HG02610 (cell line): ENCODE measurements around the gene WDR93.
"Not testable (repeated sequence)": the region's sequence is repeated elsewhere in the genome, so short reads cannot be mapped to it uniquely, and the experiment has no call there.

Source experiments
- ATAC-seq: cut with Tn5 transposase; IDR thresholded peaks from one replicate; pipeline ENCODE4 v1.9.1; 2021; ENCODE audit warnings: mild to moderate bottlenecking, moderate library complexity; ENCODE audit not compliant: unreplicated experiment

Gene WDR93

DNA sequence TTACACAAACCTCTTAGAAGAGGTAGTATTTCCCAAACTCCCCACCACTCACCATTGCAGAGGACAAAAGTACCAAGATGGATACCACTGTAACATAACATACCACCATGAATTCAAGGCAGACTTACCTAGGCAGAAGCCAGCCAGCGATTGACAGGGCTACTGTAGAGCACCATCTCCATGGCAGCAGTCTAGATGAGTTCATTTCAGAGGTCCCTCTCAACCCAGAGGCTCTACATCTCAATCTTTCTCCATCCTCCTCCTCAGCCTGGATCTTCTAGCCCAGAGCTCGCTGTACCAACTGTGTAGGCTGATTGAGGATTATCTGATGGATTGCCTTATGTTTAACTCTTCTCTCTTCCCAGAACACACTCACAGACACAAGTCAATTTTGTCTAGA is 9.5 kb upstream of the WDR93 start:
- no peak for ATAC-seq

DNA sequence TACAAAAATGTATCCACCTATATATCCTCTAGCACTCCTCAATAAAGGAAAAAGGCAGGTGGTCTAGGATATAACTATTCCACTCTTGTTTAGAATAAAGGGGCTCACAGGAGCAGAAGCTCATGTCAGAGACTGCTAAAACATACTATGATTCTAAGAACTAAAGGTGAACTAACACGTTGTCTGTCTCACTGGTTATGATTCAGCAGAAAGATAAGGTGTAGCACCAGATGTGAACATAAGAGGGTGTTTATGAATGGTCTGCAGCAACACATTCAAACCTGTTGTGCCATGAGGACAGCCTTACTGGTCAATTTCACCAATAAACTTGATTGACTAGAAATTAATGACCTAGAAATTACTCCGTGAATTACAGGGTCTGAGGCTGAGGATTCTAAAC is 4.6 kb upstream of the WDR93 start:
- ATAC-seq: no peak

DNA sequence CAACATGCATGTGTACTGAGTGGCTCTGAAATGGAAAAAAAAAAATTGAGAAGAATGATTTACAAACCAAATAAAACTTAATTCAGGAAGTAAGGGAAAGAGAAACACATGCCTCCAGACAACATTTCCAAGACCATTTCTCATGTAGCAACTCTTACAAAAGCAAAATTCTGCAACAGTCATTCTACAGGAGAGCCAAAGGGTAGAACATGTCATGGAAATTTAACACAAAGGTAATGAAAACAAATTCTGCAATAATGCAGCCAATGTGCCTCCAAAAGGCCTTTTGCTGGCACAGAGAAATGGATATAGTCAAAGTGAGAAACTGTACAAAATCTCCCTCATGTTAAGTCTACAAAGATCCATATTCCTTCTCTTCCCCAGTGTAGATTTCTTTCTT is 4.1 kb upstream of the WDR93 start:
- no peak for ATAC-seq

DNA sequence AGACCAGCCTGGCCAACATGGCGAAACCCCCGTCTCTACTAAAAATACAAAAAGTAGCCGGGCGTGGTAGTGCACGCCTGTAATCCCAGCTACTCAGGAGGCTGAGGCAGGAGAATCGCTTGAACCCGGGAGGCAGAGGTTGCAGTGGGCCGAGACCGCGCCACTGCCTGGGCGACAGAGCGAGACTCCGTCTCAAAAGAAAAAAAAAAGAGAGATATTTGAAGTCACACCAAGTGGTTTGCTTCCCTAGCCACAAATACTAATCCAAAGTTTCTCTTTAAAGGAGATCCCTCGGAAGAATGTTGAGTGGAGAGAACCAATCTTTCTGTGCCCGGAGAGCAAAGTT is 708 bp upstream of the WDR93 start:
- ATAC-seq: not testable (repeated sequence)

DNA sequence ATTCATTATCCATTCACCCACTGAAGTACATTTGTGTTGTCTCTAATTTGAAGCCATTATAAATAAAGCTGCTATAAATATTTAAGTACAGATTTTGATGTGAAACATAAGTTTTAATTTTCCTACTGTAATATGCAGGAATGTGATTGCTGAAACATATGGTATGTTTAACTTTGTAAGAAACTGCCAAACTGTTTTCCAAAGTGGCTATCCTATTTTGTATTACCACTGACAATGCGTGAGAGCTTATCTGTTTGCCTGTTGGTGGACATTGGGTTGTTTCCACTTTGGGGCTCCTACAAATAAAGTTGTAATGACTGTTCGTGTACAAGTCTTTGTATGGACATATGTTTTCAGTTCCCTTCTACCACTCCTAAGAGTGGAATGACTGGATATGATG is 2.5 kb downstream of the WDR93 start:
- no peak for ATAC-seq

DNA sequence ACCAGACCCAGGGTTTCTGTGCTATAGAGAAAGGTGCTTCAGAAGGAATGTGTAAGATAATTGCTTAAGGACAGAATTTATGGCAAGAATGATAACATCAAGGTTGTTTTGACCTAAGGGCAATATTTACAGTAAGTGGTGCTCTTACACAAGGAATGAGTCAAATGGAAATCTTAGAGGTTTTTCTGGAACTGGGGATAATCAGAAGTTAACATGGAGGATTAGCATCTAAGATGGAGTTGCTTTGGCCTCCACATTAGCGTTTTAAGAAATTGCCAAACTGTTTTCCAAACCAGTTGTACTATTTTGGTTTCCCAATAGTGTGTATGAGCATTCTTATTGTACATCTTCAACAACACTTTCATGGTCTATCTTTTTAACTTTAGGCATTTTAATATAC is 3.1 kb downstream of the WDR93 start:
- no peak for ATAC-seq

DNA sequence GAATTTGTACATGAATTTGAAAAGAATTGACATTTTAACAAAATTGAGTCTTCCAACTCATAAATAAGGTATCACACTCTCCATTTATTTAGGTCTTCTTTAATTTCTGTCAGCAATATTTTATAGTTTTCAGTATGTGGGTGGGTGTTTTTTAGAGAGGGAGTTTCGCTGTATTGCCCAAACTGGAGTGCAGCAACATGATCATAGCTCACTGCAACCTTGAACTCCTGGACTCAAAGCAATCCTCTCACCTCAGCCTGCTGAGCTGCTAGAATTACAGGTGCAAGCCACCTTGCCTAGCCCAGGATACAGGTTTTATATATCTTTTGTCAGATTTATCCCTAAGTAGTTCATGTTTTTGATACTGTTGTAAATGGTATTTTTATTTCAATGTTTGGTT is 4.6 kb downstream of the WDR93 start:
- ATAC-seq: no peak

DNA sequence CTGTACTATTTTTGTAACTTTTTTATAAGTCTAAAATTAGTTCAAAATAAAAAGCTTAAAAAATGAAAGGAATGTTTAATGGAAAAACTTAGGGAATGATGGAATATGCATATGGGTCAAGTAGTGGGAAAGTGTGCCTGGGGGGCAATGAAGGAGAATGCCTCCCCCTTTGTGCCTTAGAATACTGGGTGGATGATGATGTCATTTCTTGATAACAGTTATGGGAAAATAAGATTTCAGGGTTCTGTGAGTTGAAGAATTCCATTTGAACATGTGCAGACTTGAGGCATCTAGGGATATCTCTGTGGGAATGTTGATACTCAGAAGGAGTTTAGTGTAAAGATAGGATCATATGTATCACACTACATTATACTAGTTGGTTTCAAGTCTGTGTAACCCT is 13.8 kb downstream of the WDR93 start:
- no peak for ATAC-seq

DNA sequence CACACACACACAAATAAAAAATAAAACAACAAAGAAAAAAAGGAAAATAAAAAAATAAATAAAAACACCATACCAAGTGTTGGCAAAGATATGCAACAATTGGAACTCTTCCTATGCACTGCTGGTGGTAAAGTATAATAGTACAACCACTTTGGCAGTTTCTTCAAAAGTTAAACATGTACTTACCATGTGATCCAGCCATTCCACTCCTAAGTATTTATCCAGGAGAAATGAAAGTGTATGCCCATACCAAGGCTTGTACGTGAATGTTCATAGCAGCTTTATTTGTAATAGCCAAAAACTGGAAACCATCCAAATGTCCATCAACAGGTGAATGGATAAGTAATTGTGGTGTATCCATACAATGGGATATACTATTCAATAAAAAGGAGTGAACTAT is 17.0 kb downstream of the WDR93 start:
- ATAC-seq: no peak

DNA sequence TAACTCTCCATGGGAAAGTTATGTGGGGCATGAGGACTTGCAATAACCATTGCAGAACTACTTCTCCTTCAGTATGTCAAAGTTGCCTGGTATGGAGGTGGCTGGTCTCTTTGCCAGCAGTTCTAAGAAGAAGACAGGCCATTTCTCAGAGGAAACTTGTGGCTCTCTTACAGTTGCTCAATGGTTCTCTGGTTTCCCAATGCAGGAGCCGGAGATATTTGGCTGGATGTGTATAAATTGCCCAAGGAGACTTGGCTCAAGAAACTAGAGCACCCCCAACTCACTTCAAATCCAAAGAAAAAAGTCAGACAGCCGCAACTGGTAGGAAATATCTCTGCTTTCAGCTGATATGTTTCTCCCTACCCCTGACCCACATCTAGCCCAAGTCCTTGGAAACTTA is 24.2 kb downstream of the WDR93 start:
- no peak for ATAC-seq

DNA sequence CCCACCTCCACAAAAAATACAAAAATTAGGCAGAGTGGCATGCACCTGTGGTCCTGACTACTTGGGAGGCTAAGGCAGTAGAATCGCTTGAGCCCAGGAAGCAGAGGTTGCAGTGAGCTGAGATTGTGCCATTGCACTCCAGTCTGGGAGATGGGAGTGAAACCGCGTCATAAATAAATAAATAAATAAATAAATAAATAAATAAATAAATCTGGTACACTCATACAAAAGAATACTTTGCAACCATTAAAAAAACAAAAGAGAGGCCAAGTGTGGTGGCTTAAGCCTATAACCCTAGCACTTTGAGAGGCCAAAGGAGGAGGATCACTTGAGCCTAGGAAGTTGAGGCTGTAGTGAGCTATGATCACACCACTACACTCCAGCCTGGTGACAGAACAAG is 32.4 kb downstream of the WDR93 start:
- no peak for ATAC-seq

DNA sequence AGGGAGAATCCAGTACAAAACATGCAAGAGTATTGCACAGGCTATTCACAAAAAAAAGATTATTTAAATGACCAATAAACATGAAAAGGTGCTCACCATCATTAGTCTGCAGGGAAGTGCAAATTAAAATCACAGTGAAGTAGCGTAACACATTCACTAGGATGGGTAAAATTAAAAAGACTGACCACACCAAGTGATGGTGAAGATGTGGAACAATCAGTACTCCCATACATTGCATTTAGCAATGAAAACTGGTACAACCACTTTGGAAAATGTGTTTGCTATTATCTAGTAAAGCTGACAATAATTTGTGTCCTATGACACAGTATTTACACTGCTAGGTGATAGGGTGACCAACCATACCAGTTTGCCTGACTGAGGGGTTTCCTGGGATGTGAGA is 34.0 kb downstream of the WDR93 start:
- no peak for ATAC-seq

DNA sequence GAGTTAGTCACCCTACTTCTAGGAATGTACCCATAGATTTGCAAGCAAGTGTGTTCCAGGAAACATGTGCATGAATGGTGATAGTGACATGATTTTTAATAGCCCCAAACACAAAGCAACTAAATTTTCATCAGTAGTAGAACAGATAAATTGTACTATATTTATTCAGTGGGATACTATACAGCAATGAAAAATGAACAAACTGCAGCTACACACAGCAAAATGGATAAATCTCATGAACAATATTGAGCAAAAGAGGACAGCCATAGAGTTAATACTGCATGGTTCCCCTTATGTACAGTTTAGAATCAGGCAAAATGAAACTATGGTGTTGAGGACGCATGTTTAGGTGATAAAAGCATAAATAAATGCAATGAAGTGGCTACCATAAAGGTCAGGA is 34.5 kb downstream of the WDR93 start:
- no peak for ATAC-seq

DNA sequence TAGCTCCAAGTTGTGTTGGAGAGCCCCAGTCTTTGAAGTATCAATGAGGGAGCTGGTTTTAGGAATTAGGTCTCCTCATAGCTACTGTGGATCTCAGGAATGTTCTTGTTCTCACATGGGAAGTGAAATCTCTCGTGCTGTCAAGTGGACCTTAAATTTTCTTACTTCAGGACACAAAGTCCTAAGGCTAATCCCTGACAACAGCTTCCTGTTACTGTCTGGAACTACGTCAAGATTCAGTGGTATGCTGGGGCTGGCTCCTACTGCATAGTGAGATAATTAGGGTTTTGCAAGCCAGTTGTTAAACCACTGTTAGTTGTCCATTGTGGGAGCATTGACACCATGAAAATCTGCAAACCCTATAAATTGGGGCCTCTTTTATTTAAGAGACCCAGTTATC is 37.6 kb downstream of the WDR93 start:
- ATAC-seq: no peak

DNA sequence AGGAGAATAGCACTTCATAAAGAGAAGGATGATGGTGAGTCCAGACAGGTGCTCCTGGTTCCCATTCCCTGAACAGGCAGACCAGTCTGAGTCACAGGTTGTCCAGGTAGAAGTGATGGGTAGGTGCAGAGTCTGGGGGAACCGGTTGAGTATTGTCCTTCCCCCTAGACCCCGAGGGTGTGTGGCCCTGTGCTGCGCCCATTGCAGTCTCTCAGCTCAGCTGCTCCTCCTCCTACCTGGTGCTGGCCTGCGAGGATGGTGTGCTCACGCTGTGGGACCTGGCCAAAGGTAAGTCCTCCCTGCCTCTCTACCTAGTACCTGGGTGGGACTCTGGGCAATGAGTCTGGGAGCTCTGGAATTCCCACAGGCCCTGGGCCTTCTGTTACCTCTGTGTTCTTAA is 40.7 kb downstream of the WDR93 start:
- no peak for ATAC-seq

DNA sequence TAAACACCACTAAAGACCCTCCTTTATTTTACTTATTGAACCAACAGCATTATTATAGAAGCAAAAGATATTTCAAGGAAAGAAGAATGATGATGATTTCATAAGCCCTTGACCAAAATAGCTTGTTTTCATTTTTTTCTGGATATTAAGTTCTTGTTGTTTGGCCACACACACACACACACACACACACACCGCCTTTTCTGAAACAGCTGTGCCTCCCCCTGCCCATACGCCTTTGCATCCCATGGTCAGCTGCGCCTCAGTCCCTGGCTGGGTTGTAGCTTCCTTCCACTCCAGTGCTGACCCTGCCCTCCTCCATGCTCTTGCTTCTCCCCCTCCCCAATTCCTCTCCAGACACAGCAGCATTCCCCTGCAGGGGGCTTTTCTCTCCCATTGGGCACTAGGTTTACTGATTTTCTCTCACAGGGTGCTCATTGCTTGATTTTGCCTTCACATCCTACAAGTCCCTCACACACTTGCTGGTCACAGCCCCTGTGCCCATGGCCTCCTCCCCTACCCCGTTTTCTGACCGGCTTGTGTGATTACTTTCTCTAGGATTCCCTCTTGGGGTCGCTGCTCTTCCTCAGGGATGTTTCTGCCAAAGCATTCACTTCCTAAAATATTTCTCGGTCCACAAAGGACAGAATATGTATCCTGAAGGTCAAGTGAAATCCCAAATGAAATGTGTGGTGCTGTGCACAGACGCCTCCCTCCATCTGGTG is 42.0 kb downstream of the WDR93 start:
- ATAC-seq: no peak

DNA sequence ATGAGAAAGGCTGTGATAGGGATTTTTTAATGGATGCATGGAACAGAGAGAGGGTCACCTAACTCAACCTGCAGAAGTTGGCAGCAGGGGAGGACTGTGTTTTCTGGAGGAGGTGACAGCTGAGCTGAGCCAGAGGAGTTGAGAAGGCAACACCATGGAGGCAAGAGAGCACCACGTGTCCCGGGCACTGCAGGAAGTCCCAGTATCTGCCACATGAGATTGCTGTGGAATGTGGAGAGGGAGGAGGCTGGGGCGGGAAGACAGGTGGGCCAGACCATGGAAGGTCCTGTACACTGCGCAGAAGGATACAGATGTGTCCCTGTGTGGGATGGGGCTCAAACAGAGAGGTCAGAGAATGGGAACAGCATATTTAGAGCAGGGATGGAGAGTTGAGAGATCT is 45.2 kb downstream of the WDR93 start:
- no peak for ATAC-seq

DNA sequence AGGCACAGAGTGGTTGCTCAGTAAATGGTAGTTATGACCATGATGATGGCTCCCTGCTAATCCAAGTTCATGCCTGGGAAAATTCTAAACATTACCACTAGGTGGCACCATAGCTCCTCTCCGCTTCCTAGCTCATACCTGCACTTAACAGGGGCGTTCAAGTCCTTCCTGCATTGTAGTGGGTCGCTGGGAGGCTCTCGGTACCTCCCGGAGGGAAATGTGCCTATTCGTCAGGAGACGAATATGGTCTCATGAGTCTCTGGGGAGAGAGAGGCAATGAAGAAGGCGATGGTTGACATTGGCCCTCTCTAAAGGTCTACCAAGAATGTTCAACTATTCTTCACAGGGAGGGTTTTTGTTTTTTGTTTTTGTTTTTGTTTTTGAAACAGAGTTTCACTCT is 49.5 kb downstream of the WDR93 start:
- peak; percentile 61 for ATAC-seq

DNA sequence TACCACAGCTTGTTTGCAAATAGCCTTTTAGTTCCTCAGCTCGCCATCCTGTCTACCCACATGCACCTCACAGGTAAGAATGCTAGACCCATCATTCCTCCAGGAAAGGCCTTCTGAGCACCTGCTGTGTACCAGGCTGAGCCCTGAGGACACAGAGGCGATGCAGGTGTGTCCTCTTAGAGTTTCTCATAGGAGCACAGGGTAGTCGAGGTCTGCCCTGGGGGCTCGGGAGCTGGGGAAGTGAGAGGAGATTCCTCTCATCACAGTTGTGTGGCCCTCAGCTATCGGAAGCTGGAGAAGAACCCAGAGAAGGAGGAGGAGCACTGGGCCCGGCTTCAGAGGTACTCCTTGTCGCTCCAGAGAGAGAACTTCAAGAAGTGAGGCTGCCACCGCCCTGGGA is 52.4 kb downstream of the WDR93 start:
- ATAC-seq: no peak

DNA sequence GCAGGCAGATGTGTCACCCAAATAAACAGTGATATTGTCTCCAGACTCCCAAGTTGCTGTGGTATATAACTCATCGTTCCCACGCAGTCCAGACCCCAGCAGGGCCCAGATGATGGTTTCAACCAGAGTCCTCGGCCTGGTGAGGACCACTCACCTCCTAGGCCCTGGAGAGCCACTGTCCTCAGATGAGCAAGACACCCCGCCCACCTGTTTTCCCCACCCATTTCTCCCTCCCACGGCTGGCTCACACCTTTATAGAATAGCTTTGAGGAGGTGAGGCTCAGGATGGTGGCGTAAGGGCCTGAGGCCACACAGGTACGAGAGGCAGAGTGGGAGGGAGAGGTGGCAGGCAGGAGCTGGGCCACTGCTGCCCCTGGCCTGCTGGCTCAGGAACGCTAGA is 53.0 kb downstream of the WDR93 start:
- no peak for ATAC-seq

DNA sequence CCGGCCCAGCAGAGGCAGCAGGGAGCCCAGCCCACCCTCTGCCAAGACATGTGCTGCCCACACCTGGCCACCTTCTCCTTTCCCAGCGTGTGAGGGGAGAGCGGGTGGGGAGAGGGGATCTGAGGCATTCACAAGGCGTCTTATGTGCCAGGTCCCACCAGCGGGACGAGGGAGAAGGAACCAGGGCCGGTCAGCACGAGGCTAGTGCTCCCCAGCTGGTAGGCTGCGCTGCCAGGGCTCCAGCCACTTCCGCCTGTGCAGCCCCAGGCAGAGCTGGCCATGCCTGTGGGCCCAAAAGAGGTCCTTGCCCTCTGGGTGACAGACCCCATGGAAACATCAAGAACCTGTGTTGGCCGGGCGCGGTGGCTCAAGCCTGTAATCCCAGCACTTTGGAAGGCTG is 54.5 kb downstream of the WDR93 start:
- ATAC-seq: no peak

DNA sequence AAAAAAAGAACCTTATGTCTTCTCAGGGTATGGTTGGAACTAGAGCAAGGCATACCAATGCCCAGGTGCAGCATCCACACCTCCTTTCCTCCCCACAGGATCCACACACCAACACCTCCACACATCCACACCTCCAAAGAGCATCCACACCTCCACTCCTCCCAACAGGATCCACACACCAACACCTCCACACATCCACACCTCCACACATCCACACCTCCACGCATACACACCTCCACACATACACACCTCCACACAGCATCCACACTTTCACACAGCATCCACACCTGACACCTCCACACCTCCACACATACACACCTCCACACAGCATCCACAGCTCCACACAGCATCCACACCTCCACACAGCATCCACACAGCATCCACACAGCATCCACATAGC is 55.2 kb downstream of the WDR93 start:
- no peak for ATAC-seq

DNA sequence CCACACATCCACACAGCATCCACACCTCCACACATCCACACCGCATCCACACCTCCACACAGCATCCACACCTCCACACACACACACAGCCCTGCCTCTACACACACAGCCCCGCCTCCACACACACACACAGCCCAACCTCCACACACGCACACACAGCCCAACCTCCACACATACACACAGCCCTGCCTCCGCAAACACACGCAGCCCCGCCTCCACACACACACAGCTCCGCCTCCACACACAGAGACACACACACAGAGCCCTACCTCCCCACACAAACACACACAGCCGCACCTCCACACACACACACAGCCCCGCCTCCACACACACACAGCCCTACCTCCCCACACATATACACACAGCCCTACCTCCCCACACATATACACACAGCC is 55.8 kb downstream of the WDR93 start:
- no peak for ATAC-seq
